GM10266 (cell line): Measurements from ENCODE around the gene WNK4.
A peak's percentile ranks its signal among the peaks of the same experiment; 100 is the strongest.
"Not testable (repeated sequence)": the region's sequence is repeated elsewhere in the genome, so short reads cannot be mapped to it uniquely, and the experiment has no call there.

Experiments used
- DNase-seq: peaks from one replicate; pipeline ENCODE4 v3.0.0; 2012; ENCODE audit errors: extremely low spot score
- TF ChIP-seq, protein P1 (sequence below): IDR thresholded peaks from 2 replicates; pipeline ENCODE4 v1.5.1; 2012; ENCODE audit warnings: mild to moderate bottlenecking, low read depth; ENCODE audit not compliant: control insufficient read depth, insufficient read depth; ENCODE audit errors: missing control alignments

Gene WNK4

DNA sequence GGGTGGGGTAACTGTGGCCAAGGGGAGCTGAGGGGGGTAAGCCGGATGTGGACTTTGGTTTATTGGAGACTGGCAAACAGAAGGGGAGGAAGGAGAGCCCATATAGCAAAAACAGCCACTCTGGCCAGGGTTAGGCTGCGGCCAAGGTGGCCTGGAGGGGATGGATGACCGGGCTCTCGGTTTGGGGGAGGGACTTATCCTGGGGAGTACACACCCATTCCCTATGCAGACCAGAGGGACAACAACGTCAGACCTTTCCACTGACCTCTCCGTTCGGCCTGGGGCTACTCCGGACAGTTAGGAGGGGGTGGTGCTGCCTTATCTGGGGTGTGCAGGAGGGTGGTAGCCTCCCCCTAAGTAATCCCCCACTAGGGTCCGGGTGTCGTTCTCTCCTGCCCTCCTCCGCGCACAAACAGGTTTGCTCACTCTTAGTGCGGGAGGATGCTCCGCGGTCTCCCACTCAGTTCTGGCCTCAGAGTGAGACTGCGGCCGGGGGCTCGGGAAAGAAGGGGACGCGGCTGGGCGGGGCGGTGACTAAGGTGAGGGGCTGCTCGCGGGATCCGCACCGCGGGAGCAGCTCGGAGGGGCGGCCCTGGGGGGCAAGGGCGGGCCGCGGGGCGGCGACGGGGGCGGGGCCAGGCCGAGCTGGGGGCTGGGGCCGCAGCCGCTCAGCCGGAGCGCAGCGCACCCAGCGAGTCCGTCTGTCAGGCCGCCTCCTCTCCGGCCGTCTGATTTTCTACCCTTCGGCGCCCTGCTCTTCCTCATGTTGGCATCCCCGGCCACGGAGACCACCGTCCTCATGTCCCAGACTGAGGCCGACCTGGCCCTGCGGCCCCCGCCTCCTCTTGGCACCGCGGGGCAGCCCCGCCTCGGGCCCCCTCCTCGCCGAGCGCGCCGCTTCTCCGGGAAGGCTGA, at the start of gene WNK4:
TSS of gene WNK4 (plus strand) at position 675 of the 915 bp plus-strand sequence. CDS start at position 764, 89 bp downstream.
- DNase-seq = peak; percentile 31
- TF ChIP-seq, protein P1, sequence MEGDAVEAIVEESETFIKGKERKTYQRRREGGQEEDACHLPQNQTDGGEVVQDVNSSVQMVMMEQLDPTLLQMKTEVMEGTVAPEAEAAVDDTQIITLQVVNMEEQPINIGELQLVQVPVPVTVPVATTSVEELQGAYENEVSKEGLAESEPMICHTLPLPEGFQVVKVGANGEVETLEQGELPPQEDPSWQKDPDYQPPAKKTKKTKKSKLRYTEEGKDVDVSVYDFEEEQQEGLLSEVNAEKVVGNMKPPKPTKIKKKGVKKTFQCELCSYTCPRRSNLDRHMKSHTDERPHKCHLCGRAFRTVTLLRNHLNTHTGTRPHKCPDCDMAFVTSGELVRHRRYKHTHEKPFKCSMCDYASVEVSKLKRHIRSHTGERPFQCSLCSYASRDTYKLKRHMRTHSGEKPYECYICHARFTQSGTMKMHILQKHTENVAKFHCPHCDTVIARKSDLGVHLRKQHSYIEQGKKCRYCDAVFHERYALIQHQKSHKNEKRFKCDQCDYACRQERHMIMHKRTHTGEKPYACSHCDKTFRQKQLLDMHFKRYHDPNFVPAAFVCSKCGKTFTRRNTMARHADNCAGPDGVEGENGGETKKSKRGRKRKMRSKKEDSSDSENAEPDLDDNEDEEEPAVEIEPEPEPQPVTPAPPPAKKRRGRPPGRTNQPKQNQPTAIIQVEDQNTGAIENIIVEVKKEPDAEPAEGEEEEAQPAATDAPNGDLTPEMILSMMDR = no peak

DNA sequence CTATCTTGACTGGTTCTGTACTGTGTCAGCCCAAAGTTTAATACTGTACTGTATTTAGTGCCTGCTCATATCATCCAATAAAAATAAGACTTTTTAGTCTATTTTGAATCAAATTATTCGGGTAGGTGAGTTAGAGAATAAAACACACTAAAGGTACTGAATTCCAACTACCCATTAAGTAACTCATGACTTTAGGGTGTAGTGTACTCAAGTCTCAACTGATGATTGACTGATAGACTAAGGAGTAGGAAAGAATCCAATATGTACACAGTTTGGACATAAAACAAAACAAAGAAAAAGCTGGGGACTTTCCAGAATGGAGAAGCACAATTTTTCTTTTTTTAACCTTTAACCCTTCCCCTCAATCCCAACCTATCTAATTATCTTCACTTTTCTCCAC, 39.7 kb upstream of the WNK4 start:
- TF ChIP-seq, protein P1 = no peak
- no peak for DNase-seq

DNA sequence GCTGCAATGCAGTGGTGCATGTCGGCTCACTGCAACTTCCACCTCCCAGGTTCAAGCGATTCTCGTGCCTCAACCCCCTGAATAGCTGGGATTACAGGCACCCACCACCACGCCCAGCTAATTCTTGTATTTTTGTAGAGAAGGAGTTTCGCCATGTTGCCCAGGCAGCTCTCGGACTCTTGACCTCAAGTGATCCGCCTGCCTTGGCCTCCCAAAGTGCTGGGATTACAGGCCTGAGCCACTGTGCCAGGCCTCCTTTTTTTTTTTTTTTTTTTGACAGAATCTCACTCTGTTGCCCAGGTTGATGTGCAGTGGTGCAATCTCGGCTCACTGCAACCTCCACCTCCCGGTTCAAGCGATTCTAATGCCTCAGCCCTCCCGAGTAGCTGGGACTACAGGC, 37.5 kb upstream of the WNK4 start:
- not testable (repeated sequence) for DNase-seq

DNA sequence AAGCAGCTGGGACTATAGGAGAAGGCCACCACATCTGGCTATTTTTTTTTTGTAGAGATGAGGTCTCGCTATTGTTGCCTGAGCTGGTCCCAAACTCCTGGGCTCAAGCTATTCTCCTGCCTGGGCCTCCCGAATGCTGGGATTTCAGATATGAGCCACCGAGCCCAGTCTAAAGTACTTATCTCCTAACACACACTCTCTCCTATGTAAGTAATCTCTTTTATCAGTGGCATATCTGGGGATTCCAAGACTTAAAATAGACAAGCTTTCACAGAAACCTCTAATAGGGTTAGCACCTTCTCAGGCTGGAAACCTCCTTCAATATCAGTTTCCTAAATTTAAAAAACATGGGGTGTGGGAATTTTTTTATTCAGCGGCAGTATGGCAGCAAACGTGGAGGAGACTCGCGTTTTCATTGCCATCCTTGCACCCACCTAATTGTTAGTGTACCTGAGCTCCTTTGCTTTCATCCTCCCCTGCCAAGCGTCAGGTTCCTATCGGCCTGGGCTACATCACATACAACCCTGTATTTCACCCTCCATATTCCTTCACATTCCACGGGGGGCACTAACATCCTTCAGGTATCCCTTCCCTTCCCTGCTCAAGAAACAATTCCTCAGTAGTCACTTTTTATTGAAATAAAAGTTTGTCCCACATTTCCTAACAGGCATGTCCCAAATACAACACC, 36.7 kb upstream of the WNK4 start:
- no peak for DNase-seq
- TF ChIP-seq, protein P1 = no peak

DNA sequence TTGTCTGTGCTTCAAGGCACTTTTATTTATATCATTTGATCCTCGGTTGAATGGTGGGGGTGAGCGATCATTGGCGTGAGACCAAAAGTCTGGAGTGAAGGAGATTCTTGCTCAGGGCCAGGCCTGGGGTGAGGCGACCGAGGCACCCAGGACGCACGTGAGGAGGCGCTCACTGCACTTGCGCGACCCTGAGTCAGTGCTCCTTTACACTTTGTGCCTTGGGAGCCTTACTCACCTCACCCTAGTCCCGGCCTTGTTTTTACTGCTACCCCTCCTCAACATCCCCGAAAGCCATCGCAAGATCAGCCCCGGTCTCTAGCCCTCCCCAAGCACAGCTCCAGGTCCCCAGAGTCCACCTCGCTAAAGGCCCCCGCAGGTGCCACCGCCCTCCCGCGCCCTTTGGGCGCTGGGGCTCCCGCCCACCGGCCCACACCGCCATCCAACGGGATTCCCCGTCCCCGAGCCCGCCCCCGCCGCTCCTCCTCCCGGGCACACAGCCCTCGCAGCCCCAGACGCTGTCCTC, 36.1 kb upstream of the WNK4 start:
- DNase-seq = peak; percentile 70
- TF ChIP-seq, protein P1 = no peak

DNA sequence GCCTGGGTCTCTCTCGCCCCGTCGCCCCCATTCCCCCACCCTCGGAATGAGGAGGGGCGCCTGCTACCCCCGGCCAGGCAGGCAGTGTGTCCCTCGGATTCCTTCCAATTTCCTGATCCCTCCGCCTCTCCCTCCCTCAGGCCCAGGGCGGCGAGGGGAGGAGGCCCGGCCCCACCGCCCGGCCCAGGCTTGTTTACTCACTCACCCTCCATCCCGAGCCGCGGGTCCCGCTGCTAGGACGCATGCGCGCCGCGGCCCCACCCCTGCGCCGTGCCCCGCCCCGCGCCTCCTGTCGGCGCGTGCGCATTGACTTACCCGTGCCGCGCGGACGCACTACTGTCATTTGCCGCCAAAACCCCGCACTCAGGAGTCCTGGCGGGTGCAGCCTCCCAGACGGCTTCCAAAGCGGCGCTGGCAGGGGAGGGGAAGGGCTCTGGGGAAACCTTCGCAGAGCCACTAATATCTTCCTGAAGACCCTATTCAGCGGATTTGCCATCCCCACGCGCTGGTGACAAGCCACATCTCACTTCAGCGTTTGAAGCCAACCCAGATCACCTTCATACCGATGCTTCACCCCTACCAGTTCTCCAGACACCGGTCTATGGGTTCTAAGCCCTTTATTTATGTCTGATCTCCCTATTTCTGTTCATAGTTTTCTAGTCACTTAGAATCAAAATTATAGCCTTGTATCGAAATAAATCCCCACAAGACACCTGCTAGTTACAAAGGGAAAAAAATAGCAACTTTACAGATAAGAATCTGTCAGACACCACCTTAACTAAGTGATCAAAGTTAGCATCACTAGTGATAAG, 35.4 kb upstream of the WNK4 start, which contains the start of gene EZH1:
TSS of gene EZH1 (minus strand) at position 235 of the 812 bp plus-strand sequence. CDS start 16,099 bp downstream, outside the sequence.
- DNase-seq = peak; percentile 99
- TF ChIP-seq, protein P1 = no peak
